ENCODE results near the gene ZNF276.
"Not testable (repeated sequence)": the region's sequence is repeated elsewhere in the genome, so short reads cannot be mapped to it uniquely, and the experiment has no call there.

Gene ZNF276

DNA sequence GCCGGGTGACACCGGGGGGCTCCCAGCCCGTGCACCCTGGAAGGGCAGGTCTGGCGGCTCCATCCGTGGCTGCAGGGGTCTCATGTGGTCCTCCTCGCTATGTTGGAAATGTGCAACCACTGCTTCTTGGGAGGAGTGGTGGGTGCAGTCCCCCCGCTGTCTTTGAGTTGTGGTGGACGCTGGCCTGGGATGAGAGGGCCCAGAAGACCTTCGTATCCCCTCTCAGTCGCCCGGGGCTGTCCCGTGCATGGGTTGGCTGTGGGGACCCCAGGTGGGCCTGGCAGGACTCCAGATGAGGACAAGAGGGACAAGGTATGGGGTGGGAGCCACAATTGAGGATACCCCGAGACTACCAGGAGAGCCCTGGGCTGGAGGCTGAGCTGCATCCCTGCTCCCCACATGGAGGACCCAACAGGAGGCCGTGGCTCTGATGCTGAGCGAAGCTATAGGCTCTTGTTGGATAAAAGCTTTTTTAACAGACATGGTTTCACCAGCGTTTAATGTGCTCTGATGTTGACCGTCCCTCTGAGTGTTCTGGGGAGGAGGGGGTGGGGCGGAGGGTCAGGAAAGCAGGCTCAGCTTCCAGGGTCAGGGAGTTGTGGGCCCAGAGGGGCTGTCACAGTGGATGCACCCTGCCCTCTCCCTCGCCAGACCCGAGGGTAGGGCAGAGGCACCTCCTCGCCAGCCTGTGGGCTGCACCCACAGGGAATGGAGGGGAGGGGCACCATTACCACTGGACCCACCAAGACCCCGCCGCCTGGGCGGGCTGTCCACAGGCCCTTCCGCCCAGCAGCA lies 25.3 kb upstream of the ZNF276 start:
- FAIRE-seq (no peak), DNase-seq (ENCODE audit: insufficient read length, low spot score) (no peak)
- TF ChIP-seq TAF1 (IDR thresholded peaks at IDR 0.05; ENCODE audit: low read depth, low read length) (no peak), POLR2AphosphoS5 (IDR thresholded peaks at IDR 0.05; ENCODE audit: low read depth, low read length) (peak; percentile 15; the same call in 1 of the 2 replicates)

DNA sequence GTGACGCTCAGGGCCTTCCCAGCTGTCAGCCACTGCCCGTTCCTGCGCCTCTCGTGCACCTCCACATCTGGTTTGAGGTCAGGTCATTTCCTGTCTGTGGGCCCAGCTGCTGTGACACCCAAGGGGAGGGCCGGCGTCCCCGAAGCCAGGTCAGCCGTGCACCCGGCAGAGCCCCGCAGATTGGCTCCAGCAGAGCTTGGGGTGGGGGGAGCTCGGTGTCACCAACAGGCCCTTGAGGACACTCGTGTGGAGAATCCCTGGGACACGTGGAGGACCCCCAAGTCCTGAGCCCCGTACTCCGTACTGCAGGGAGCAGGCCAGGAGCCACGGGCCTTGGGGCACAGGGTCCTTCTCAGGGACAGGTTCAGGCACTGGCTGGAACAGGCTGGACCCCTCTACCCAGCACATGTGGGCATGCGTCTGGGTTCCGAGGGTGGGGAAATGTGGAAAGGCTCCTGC lies 24.6 kb upstream of the ZNF276 start:
- DNase-seq (ENCODE audit: insufficient read length, low spot score) (no peak), FAIRE-seq (no peak)
- TF ChIP-seq POLR2AphosphoS5 (IDR thresholded peaks at IDR 0.05; ENCODE audit: low read depth, low read length) (no peak), POU2F2 (IDR thresholded peaks at IDR 0.05; ENCODE audit: low read depth, low read length) (no peak), POLR2A (IDR thresholded peaks at IDR 0.05; ENCODE audit: low read depth, low read length) (no peak), TAF1 (IDR thresholded peaks at IDR 0.05; ENCODE audit: low read depth, low read length) (no peak), SPI1 (IDR thresholded peaks at IDR 0.05; ENCODE audit: low read depth, low read length) (no peak), PAX5 (IDR thresholded peaks at IDR 0.05; ENCODE audit: insufficient read depth, low read length, severe bottlenecking) (no peak)

DNA sequence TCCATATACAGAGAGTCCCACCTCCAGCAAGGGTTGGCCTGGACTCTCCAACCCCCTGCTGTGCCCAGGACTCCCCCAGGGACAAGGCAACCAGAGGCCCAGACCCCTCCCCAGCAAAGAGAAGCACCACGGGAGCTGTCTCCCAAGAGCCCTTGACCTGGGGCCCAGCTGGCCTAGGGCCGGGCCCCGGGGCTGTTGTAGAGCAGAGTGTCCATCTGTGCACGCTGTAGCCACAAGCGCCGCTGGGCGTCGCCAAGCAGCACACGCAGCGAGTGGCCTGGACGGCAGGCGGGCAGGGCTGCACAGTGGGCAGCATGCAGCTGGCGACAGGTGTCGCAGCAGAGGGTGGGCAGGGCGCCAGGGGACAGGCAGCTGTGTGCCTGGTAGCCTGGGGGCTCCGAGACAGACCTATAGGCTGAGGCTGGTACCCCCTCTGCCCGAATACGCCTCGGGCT lies 24.1 kb upstream of the ZNF276 start:
- FAIRE-seq, result no peak
- TF ChIP-seq POLR2A (IDR thresholded peaks at IDR 0.05; ENCODE audit: low read depth, low read length), result no peak
- no peak for TF ChIP-seq SPI1 (IDR thresholded peaks at IDR 0.05; ENCODE audit: low read depth, low read length)
- no peak for TF ChIP-seq PAX5 (IDR thresholded peaks at IDR 0.05; ENCODE audit: insufficient read depth, low read length, severe bottlenecking)
- TF ChIP-seq POLR2AphosphoS5 (IDR thresholded peaks at IDR 0.05; ENCODE audit: low read depth, low read length), result no peak
- TF ChIP-seq POU2F2 (IDR thresholded peaks at IDR 0.05; ENCODE audit: low read depth, low read length), result no peak
- no peak for TF ChIP-seq TAF1 (IDR thresholded peaks at IDR 0.05; ENCODE audit: low read depth, low read length)
- no peak for DNase-seq (ENCODE audit: insufficient read length, low spot score)

DNA sequence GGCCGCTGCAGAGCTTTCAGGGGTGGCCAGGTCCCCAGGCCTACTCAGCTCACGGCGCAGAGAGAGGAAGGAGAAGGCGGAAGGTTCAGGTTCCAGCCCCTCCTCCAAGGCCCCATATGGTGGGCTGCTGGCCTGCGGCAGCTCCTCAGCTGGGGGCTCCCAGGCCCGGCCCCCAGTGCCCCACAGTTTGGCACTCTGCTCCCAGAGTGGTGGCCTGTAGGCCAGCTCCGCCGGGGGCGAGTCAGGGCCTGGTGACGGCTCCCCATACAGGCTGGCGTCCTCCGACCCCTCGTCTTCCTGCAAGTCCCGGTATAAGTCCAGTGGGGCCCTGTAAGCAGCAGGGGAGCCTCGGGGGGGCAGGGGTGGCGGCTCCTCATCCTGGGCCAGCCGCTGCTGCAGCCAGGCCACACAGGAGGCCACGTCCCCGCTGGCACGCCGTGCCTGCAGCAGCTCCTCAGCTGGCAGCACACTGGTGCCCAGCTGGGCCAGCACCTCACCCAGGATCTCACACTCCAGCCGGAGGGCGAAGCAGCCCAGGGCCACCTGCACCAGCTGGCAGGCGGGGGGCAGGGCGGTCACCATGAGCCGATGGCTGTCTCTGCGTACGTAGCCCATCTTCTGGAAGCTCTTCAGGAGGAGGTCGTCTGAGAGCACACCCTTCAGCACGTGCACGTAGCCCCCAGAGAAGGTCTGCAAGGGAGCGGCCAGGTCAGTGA lies 23.6 kb upstream of the ZNF276 start:
- DNase-seq (ENCODE audit: insufficient read length, low spot score) (no peak), FAIRE-seq (no peak)
- TF ChIP-seq POLR2AphosphoS5 (IDR thresholded peaks at IDR 0.05; ENCODE audit: low read depth, low read length) (no peak), POLR2A (IDR thresholded peaks at IDR 0.05; ENCODE audit: low read depth, low read length) (no peak), TAF1 (IDR thresholded peaks at IDR 0.05; ENCODE audit: low read depth, low read length) (no peak), PAX5 (IDR thresholded peaks at IDR 0.05; ENCODE audit: insufficient read depth, low read length, severe bottlenecking) (no peak), POU2F2 (IDR thresholded peaks at IDR 0.05; ENCODE audit: low read depth, low read length) (no peak), SPI1 (IDR thresholded peaks at IDR 0.05; ENCODE audit: low read depth, low read length) (no peak)

DNA sequence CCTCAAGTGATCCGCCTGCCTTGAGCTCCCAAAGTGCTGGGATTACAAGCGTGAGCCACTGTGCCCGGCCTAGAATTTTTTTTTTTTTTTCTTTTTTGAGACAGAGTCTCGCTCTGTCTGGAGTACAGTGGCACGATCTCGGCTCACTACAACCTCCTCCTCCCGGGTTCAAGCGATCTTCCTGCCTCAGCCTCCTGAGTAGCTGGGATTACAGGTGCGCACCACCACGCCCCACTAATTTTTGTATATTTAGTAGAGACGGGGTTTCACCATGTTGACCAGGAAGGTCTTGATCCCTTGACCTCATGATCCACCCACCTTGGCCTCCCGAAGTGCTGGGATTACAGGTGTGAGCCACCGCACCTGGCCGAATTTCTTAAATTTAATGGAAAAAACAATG lies 22.6 kb upstream of the ZNF276 start:
- FAIRE-seq, result not testable (repeated sequence)

DNA sequence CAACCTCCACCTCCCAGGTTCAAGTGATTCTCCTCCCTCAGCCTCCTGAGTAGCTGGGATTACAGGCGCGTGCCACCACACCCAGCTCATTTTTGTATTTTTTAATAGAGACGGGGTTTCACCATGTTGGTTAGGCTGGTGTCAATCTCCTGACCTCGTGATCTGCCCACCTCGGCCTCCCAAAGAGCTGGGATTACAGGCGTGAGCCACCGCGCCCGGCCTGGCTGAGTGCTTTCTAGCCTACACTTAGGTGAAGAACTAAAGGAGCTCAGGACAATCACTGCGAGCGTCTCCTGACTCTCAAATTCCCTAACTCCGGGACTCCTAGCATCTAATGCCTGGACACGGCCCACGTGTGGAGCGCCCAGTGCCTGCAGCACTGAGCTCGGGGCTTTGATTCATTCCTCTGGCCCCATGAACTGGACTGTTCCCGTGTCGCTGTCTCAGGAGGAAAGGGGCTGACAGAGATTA lies 21.7 kb upstream of the ZNF276 start:
- not testable (repeated sequence) for DNase-seq (ENCODE audit: insufficient read length, low spot score); FAIRE-seq

More for the DNA sequence above, 22.6 kb upstream of the ZNF276 start:
- not testable (repeated sequence) for DNase-seq (ENCODE audit: insufficient read length, low spot score)

DNA sequence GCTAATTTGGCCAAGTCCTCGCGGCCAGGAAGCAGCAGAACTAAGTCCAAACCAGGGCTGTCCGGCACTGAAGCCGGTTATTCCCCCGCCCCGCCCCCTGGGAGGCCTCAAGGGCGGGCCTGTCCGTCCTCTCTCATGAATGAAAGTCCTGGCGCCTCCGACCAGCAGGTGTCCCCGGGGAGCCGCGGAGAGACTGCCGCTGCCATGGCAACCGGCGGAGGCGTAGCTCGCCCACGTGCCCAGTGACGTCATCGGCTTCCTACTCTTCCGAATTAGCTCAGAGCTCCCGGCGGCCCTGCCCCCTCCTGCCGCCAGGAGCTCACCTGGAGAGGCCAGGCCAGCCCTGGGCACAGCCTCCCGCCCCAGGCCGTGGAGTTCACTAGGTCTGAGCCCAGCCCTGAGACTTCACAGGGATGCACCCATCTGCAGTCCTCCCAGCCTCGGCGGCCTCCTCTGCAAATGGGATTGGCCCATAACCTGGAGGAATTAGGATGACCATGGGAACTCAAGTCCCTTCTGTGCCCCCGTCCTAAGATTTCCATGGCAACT lies 21.2 kb upstream of the ZNF276 start:
- DNase-seq (ENCODE audit: insufficient read length, low spot score) (peak; percentile 98), FAIRE-seq (peak; percentile 99)
- no peak for TF ChIP-seq SPI1 (IDR thresholded peaks at IDR 0.05; ENCODE audit: low read depth, low read length)
- TF ChIP-seq POU2F2 (IDR thresholded peaks at IDR 0.05; ENCODE audit: low read depth, low read length), result peak; percentile 68; the same call in 1 of the 2 replicates

DNA sequence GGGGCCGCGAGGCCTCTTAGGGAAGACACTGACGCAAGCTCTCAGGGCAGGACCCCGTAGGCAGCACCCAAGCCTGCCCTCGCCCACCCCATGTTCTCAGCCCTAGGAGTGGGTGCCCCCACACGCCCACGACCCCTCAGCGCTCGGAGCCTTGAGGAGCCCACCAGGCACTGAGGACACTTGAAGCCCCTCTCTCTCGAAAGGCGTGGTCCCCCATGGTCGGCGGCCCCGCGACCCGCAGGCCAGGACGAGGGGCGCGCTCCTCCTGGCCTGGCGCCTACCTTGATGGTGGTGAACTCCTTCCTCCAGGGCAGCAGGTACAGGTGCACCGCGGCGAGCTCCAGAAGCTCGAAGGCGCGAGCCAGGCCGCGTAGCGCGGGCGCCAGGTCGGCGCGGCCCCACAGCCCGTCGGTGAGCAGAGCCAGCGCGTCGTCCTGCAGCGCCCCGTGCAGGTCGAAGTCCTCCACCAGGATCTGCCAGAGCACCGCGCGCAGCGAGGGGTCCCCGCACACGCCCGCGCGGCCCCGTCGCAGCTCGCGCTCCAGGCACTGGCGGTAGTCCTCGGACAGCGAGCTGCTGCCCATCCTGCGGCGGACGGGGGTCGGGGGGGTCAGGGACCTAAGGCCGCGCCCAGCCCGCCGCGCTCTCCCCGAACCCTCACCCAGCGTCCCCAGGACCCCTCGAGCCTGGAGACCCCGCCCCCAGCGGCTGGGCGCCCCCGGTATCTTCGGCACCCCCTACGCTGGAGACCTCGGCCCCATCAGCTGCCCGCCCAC lies 20.5 kb upstream of the ZNF276 start:
- TF ChIP-seq POU2F2 (IDR thresholded peaks at IDR 0.05; ENCODE audit: low read depth, low read length), result no peak
- no peak for TF ChIP-seq SPI1 (IDR thresholded peaks at IDR 0.05; ENCODE audit: low read depth, low read length)
- no peak for TF ChIP-seq POLR2A (IDR thresholded peaks at IDR 0.05; ENCODE audit: low read depth, low read length)
- no peak for TF ChIP-seq POLR2AphosphoS5 (IDR thresholded peaks at IDR 0.05; ENCODE audit: low read depth, low read length)
- TF ChIP-seq TAF1 (IDR thresholded peaks at IDR 0.05; ENCODE audit: low read depth, low read length), result no peak
- TF ChIP-seq PAX5 (IDR thresholded peaks at IDR 0.05; ENCODE audit: insufficient read depth, low read length, severe bottlenecking), result no peak
- FAIRE-seq (peak; percentile 43), DNase-seq (ENCODE audit: insufficient read length, low spot score) (no peak)

DNA sequence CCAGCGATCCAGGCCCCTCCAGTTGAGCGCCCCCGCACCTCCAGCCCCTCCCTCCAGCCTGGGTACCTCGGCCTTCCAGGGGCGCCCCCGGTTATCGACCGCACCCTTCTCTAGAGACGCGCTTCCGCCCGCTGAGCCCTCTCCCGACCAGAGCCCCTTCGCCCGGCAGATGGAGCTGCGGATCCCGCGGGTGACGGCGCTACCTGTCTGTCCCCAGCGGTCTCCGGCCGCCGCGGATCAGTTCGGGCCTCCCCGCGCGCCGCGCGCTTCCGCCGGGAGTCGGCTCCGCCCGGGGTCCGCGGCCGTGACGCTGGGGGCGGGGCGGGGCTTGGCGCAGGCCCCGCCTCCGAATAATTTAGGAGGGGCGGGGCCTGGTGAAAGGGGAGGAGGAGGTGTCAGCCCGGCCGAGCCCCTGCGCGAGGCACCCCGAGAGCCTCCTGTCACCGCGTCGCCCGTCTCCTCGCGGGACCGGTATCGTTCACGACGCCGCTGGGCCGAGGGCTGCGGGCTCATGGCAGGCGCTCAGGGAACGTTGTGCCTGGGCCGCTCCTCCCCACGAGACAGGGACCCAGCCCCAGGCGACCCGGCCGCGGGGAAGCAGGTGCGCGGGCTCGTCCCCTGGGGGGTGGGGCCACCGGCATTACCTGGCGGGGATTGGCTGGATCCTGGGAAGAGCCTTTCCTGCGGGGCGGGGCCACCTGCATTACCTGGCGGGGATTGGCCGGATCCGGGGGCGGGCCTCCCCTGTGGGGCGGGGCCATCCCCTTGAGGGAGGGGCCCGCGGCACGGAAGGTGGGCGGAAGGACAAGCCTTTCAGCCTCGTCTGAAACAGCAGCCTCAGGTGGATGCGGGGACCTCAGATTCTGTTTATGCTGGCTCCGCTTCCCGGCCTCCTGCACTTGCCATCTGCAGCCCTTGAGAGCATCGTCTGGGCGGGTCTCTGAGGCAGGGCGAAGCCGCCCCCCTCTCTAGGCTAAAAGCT lies 19.6 kb upstream of the ZNF276 start, which contains the start of gene SPATA2L:
Gene SPATA2L (minus strand): TSS at position 281 of the 982 bp plus-strand sequence. CDS start 473 bp downstream, outside the sequence.
- TF ChIP-seq SPI1 (IDR thresholded peaks at IDR 0.05; ENCODE audit: low read depth, low read length) (no peak), POU2F2 (IDR thresholded peaks at IDR 0.05; ENCODE audit: low read depth, low read length) (no peak), POLR2AphosphoS5 (IDR thresholded peaks at IDR 0.05; ENCODE audit: low read depth, low read length) (no peak), PAX5 (IDR thresholded peaks at IDR 0.05; ENCODE audit: insufficient read depth, low read length, severe bottlenecking) (no peak), TAF1 (IDR thresholded peaks at IDR 0.05; ENCODE audit: low read depth, low read length) (no peak), POLR2A (IDR thresholded peaks at IDR 0.05; ENCODE audit: low read depth, low read length) (no peak)
- DNase-seq (ENCODE audit: insufficient read length, low spot score) (peak; percentile 98), FAIRE-seq (peak; percentile 96)
